ENCODE measurements around the gene MVB12A.
A peak's percentile ranks its signal among the peaks of the same experiment; 100 is the strongest.

MVB12A gene

DNA sequence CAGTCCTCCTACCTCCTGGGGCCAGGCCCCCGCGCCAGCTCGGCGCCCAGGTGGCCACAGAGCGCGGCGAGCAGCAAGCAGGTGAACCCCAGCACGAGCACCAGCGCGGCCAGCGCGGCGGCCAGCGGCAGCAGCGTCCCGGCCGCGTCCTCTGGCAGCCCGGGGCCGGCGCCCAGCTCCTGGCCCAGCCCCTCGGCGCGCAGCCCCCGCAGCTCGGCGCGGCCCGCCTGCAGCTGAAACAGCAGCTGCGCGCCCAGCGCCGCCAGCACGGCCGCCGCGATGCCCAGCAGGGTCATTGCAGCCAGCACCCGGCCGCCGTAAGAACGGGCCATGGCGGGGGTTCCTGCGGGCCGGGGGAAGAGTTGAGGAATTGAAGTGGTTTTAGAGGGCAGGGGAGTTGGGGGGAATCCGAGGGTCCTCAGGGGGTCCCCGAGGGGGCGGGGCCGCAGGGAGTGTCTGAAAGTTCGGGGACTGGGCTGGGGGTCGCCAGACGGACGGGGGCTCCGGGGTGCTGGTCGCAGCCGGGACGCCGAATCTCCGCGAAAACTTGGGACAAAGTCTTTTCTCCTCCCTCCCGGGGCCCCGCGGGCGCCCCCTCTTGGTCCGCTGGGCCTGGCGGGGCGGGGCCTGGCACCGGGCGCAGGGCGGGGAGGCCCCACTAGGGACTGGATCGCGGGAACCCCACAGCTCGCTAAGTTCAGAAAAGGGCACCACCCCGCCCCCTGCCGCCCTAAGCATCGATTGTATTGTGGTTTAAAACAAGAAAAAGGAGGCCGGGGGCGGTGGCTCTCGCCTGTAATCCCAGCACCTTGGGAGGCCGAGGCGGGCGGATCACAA, 28.5 kb downstream of the MVB12A start, which contains the start of gene TMEM221:
TSS of gene TMEM221 (minus strand) at position 538 of the 837 bp plus-strand sequence. CDS start at position 332, 206 bp downstream.
- peak; percentile 67 for DNase-seq

DNA sequence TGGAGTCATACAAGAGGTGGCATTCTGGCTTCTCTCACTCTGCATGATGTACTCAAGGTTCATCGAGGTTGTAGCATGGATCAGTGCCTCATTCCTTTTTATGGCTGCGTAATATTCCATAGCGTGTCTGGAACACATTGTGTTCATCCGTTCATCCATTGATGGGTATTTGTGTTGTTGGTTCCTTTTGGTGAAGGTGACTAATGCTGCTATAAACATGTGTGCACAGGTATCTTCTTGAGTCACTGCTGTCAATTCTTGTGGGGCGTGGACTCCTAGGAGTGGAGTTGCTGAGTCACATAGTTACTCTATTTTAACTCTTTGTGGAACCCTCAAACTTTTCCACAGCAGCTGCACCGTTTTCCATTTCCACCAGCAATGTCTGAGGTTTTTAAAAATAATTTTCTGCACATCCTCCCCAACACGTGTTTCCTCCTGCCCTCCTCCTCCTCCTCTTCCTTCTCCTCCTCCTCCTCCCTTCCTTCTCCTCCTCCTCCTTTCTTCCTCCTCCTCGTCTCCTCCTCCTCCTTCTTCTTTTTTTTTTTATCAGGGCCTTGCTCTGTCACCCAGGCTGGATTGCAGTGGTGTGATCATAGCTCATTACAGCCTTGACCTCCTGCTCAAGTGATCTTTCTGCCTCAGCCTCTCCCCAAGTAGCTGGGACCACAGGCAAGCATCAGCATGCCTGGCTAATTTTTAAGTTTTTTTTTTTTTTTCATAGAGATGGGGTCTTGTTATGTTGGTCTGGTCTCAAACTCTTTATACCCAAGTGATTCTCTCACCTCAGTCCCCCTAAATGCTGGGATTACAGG, 30.6 kb downstream of the MVB12A start:
- DNase-seq: peak; percentile 16

DNA sequence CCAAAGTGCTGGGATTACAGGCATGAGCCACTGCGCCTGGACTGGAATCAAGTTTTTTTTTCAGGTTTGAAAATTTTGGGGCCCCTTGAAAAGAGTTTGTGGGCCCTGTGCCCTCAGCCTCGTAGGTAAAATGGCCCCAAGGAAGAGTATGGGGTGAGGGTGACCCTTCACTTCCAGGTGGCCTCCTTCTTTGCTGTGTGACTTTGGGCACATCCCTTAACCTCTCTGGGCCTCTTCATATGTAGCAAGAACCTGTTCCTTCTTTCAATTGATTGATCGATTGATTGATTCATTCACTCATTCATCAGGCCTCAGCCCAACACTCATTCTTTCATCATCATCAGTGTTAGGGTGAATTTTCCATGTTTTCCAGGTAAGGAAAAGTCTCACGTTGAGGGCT, 32.0 kb downstream of the MVB12A start:
- DNase-seq: no peak

DNA sequence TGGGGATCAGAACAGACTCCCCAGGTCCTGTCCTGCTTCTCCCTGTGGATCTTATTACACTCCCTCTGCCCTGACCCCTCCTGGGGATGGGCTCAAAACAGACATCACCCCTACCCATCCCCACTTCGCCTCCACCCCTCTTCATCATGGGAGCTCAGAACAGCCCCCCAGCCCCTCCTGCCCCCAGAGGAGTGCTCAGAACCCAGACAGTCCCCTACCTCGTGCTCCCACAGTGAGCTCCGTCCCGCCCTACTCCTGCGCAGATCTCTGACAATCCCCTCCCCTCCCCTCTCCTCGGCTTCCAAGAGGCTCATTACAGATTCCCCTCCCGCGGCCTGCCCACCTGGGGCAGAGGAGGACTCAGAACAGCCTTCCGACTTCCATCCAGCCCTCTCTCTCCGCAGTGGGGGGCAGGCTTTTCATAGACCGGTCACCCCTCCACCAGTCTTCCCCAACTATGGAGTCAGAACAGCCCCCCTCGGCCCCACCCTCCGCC, 34.8 kb downstream of the MVB12A start:
- no peak for DNase-seq

DNA sequence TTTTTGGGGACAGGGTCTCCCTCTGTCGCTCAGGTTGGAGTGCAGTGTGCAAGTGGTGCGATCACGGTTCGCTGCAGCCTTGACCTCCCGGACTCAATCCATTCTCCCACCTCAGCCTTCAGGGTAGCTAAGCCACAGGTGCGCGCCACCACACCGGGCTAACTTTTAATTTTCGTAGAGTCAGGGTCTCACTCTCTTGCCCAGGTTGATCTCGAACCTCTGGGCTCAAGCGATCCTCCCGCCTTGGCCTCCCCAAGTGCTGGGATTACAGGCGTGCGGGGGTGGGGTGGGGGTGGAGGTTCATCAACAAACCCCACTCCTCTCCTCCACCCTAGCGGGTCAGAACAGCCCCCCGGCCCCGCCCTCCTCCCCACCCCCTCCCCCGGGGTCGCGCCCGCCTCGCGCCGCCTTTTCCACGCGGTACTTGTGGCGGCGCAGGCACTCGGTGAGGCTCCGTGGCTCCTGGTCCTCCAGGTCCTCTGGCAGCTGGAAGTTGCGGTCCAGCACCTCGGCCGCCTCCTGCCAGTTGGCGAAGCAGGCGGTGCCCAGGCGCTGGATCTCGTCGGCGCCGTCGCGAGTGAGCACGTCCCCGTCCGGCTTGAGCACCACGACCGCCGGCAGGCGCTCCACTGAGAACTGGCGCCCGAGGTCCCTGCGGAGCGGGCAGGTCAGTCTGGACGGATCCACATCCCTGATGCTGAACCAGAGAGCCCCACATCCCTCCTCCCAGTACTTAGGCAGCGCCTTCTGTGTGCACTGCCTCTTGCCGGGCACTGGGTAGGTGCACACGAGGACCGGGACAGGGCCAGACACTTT, 35.7 kb downstream of the MVB12A start:
- no peak for DNase-seq

DNA sequence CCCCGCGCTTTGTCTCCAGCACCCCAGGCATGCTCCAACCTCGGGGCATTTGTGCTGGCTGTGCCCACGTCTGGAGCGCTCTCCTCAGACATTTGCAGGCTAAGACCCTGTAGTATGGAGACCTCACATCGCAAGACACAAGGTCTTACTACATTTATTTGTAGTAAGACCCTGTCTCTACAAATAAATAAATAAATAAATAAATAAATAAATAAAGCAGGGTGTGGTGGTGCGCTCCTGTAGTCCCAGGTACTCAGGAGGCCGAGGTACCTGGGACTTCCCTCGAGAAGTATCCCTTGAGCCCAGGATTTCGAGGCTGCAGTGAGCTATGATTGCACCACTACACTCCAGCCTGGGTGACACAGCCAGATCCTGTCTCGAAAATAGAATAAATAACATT, 36.3 kb downstream of the MVB12A start:
- no peak for DNase-seq

DNA sequence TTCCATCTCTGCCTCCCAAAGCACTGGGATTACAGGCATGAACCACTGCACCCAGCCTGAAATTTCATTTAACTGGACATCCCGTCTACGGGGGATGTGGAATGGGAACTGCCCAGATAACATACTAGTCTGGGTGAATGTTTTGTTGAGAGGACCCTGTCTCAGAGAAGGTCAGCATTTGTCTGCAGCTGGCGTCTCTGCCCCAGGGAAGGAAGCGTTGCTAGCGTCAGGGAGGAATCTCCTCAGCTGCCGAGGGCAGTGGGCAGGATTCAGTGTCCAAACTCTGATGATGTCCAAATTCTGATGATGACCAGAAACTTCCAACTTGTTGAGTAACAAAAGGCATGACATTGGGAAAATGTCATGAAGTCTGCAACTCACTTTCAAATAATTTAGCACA, 37.8 kb downstream of the MVB12A start:
- no peak for DNase-seq

DNA sequence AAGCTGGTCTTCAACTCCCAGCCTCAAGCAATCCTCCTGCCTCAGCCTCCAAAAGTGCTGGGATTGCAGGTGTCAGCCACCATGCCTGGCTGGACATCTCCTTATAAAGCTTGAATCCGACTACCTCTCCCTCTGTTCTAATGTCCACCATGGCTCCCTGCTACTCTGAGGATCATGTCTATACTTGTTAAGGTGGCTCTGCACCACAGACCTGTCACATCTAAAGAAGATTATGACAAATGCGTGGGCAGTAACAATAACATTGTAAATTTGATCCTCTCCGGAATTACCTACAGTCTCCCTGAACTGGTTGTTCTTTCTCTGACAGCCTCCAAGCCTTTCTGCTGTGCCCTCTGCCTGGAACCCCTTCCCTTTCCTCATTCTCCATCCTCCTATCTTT, 39.1 kb downstream of the MVB12A start:
- DNase-seq: no peak

DNA sequence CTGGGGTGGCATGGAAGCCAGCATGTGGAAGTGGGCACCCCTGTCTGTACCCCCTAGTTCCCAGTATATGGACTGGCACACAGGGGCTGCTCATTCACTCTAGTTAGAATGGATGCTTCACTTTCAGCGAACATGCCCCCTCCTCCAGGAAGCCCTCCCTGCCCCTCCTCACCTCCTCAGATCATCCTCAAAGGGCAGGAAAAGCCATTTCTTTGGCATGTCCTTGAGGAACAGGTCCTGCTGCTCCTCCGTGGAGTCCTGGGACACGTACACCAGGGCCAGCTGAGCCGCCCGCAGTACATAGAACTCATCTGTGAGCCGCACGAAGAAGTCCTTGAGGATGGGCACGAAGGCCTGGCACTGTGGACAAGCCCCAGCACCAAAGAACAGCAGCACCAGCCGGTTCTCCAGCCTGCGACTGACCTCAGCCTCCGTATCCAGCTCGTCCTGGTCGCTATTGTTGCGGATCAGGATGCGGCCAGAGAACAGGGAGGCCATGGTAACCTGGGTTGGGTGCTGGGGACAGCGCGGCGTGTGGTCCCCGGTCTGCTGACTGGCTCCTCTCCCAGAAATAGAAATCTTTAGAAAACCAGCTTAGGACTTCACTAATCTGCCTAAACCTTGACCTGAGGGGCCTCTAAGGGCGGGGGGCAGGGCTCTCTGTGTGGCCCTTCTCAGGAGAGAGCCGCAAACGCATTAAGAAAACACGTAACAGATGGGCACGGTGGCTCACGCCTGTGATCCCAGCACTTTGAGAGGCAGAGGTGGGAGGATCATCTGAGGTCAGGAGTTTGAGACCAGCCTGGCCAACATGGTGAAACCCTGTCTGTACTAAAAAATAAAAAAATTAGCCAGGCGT, 40.8 kb downstream of the MVB12A start, which contains the start of gene NXNL1:
TSS of gene NXNL1 (minus strand) at position 555 of the 859 bp plus-strand sequence. CDS start at position 498, 57 bp downstream.
- no peak for DNase-seq

DNA sequence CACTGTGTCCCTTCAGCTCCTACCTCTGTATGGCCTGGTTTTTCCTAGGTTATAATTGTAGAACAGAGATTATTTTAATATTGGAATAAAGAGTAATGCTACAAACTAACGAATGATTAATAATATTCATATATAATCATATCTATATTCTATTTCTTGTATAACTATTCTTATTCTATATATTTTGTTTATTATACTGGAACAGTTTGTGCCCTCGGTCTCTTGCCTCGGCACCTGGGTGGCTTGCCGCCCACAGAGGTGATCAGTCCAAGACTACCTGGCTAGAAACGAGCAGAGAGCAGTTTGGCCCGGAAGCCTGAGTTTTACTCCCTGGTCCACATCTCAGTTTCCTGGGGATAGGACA, 46.6 kb downstream of the MVB12A start:
- DNase-seq: no peak

DNA sequence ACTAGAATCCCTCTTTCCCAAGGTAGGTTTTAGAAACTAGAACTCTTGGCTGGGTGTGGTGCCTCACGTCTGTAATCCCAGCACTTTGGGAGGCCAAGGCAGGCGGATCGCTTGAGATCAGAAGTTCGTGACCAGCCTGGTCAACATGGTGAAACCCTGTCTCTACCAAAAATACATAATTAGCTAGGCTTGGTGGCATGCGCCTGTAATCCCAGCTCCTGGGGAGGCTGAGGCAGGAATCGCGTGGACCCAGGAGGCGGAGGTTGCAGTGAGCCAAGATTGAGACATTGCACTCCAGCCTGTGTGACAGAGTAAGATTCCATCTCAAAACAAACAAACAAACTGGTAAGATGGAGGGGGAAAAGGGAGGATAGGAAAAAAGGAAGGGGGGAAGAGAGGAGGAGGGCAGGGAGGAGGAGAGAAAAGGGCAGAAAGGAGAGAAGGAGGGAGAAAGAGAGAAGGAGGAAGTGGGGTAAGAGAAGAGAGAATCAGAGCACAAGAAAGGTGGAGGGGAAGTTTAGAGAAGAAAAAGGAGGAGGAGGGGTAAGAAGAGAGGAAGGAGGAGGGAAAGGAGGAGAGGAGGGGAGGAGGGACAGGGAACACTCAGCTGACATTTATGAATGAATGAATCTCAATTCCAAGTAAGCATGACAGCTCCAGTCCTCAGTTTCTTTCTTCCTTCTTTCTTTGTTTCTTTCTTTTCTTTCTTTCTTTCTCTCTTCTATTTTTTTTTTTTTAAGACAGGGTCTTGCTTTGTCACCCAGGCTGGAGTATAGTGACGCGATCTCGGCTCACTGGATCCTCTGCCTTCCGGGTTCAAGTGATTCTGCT, 47.8 kb downstream of the MVB12A start:
- DNase-seq: no peak

DNA sequence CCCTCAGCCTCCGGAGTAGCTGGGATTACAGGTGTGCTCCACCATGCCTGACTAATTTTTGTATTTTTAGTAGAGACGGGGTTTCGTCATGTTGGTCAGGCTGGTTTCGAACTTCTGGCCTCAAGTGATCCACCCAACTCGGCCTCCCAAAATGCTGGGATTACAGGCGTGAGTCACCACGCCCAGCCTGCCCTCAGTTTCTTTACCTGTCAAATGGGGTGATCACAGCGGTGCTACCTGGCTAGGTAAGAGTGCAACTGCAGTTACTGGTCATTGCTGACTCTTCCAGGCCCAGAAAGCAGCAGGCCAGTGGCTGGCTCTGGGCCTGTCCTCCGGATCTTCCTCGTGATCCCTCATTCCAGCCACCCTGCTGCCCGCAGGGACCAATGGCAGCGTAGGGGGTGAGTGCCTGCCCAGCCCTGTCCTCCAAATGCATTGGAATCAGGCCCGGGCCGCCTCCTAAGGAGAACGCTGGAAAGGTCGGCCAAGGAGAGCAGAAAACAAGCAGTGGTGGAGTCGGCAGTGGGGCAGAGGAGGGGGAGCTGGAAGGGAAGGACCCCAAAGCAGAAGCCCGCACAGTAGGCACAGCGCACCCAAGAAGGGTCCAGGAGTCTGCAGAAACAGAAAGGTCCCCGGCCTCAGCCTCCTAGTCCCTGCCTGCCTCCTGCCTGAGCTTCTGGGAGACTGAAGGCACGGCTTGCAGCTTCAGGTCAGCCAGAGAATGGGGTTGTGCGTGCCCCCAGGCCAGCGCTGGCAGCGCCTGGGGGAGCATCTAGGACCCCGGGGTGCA, 48.6 kb downstream of the MVB12A start:
- DNase-seq: no peak

DNA sequence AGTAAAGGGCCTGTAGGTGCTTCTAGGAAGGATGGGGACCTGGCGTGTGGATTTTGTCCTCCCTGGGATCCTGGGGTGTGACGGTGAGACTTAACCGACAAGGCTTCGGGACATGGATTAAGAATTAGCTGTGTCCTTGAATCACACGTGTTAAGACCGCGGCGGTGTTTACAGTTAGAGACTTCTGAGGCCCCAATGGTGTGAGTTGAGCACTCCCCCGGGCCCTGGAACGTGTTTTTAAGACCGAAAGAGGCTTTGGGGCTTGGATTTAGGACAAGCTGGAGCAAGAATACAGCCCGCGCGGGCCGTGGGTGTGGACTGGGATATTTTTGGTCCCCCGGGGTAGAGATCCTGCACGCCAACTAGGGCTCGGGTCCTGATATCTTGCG, 49.2 kb downstream of the MVB12A start:
- DNase-seq: no peak

DNA sequence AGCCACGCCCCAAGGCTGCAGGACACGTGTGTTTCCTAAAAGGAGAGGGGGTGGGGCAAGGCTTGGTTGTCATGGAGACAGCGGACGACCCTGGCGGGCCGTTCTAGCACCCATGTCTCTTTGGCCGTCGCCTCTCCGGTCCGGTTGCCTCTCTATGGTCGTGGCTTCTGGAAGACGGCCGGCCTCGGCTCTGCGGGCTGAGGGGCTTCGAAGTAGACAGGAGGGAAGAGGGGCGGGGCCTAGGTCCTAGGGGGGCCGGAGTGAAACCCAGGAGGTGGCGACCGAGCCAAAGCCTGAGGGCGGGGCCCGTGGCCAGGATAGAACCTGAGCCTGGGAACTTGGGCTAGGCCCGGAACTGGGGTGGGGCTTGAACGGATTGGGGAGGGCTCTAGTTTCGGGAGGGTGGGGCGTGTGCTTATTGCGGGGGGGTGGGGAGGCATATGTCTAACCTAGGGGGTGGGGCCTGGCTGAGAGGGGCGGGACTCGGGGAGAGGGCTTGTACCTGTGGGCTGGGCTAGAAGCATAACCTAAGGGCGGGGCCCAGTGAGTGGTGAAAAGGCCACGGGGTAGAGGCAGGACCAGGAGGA, 49.7 kb downstream of the MVB12A start:
- DNase-seq: peak; percentile 96

DNA sequence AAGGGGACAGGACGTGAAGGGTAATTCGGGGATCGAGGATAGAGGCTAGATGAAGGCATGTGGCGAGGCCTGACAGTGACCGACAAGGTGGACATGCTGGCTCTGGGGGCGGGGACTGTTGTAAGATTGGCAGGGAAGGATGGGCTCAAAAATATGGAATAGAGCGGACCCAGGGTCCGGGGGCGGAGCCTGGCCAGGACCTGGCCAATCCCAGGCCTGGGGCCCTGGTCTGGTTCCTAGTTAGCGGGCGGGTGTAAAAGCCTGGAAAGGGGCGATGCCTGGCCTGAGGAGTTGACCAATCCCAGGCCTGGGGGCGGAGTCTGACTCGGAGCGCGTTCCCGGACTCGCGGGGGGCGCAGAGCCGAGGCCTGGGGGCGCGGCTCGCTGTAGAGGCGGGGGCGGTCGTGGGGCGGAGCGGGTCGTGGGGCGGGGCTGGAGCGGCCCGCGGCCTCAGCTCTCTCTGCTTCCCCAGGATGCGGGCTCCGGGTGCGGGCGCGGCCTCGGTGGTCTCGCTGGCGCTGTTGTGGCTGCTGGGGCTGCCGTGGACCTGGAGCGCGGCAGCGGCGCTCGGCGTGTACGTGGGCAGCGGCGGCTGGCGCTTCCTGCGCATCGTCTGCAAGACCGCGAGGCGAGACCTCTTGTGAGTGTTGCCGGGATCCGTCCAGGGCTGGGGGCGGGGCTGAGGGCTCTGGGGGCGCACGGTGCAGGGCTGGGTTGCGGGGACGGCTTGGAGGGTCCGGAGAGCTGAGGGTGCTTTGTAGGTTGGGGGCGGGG, 50.4 kb downstream of the MVB12A start, which contains the start of gene SLC27A1:
TSS of gene SLC27A1 (plus strand) at position 457 of the 774 bp plus-strand sequence. CDS start at position 474, 17 bp downstream.
- DNase-seq: peak; percentile 94

DNA sequence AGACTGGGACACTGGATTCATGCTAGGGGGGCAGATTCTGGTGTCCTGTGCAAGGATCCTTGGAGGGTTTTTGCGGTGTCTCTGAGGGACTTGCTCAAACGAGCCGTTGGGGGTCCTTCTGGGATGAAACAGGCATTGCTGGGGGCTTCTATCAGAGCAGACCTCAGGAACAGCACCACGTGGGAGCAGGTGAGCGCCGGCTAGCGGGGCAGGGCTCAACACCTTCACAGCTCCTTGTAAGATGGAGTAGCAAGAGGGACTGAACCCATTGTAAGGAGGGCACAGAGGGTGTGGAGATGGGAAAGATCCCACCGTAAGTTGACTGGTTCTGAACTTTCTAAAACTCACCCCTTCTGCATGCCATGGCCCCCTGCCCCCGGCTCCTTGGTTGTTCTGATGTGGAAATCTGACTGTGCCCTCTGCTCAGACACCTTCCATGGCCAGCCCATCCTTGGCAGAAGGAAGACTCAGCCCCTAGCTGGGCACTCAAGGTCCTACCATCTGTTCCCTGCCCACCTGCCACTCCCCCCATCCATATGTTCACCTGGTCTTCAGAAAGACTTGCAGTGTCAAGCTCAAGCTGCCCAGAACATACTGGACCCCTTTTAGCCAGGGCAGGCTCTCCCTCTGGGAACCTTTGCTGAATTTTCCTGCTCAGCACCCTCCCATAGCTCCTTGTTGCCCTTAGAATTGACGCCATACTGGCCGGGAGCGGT, 51.7 kb downstream of the MVB12A start:
- DNase-seq: no peak

DNA sequence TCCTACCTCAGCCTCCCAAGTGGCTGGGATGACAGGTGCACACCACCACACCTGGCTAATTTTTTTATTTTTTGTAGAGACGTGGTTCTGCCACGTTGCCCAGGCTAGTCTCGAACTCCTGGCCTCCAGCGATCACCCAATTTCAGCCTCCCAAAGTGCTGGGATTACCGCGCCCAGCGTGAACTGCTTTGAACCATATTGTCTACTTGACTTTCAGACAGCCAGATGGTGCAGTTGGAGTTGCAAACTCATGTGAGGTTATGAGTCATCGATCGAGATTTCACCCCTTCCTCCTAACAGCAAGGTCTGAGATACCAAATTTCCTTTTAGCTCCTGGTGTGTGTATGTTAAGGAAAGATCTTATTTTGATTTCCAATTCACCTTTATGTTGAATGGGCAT, 53.2 kb downstream of the MVB12A start:
- DNase-seq: no peak

Measured in CD4-positive, alpha-beta T cell treated with Interleukin-10 for 1 hour (primary cell).